Mesendoderm (in vitro differentiated cells): ENCODE data around the gene LYSMD2.

Source experiments
- DNase-seq: peaks from one replicate; pipeline ENCODE4 v3.0.0; 2013
- H2AK5ac ChIP-seq: 2 replicates; pipeline ENCODE4 v1.6.1; 2013; ENCODE audit warnings: low read length, inconsistent platforms
- H2BK120ac ChIP-seq: 2 replicates; pipeline ENCODE4 v1.6.1; 2013; ENCODE audit warnings: low read depth, mild to moderate bottlenecking, low read length, moderate library complexity, mixed read lengths
- H2BK15ac ChIP-seq: replicated peaks from 2 replicates; pipeline ENCODE4 v1.6.1; 2013; ENCODE audit warnings: low read depth, mild to moderate bottlenecking, moderate library complexity
- H2BK5ac ChIP-seq: 2 replicates; pipeline ENCODE4 v1.6.1; 2013; ENCODE audit warnings: low read length, inconsistent platforms
- H3K18ac ChIP-seq: 2 replicates; pipeline ENCODE4 v1.6.1; 2013; ENCODE audit warnings: mild to moderate bottlenecking, low read length, mixed read lengths
- H3K23ac ChIP-seq: one replicate; pipeline ENCODE4 v1.6.1; 2013; ENCODE audit warnings: low read length
- H3K27ac ChIP-seq: 2 replicates; pipeline ENCODE4 v1.5.1; 2013; ENCODE audit warnings: low read depth, mild to moderate bottlenecking, inconsistent platforms, low read length, moderate library complexity
- H3K27me3 ChIP-seq: 2 replicates; pipeline ENCODE4 v1.6.1; 2013; ENCODE audit warnings: low read length, control low read depth, mild to moderate bottlenecking, inconsistent platforms; ENCODE audit not compliant: insufficient read depth, poor library complexity
- H3K36me3 ChIP-seq: 2 replicates; pipeline ENCODE4 v1.6.1; 2013; ENCODE audit warnings: low read length, inconsistent platforms; ENCODE audit not compliant: control insufficient read depth, insufficient read depth
- H3K4ac ChIP-seq: one replicate; pipeline ENCODE4 v1.6.1; 2013; ENCODE audit warnings: low read depth, mild to moderate bottlenecking, low read length, moderate library complexity
- H3K4me1 ChIP-seq: 2 replicates; pipeline ENCODE4 v1.6.1; 2013; ENCODE audit warnings: low read depth, low read length, inconsistent platforms; ENCODE audit not compliant: control insufficient read depth
- H3K4me2 ChIP-seq: 2 replicates; pipeline ENCODE4 v1.6.1; 2013; ENCODE audit warnings: low read length
- H3K4me3 ChIP-seq: 2 replicates; pipeline ENCODE4 v1.5.1; 2013; ENCODE audit warnings: mild to moderate bottlenecking, low read length
- H3K56ac ChIP-seq: one replicate; pipeline ENCODE4 v1.6.1; 2013; ENCODE audit warnings: low read length
- H3K79me1 ChIP-seq: 2 replicates; pipeline ENCODE4 v1.6.1; 2013; ENCODE audit warnings: low read length, inconsistent platforms
- H3K79me2 ChIP-seq: 2 replicates; pipeline ENCODE4 v1.6.1; 2013; ENCODE audit warnings: mild to moderate bottlenecking, low read length; ENCODE audit not compliant: control insufficient read depth, insufficient read depth
- H3K9ac ChIP-seq: 2 replicates; pipeline ENCODE4 v1.6.1; 2013; ENCODE audit warnings: low read length, inconsistent platforms
- H4K5ac ChIP-seq: one replicate; pipeline ENCODE4 v1.6.1; 2013; ENCODE audit warnings: low read length
- H4K8ac ChIP-seq: one replicate; pipeline ENCODE4 v1.6.1; 2013; ENCODE audit warnings: low read depth, mild to moderate bottlenecking, control low read depth, low read length, moderate library complexity
- WGBS: extraction: QIAGEN DNeasy Blood & Tissue Kit; methylation state at CpG from one replicate; pipeline ENCODE4 v1.1.7; 2013; ENCODE audit warnings: low lambda C conversion rate, missing lambda C conversion rate; ENCODE audit not compliant: insufficient coverage; ENCODE audit errors: extremely low coverage; 5-methylcytosine and 5-hydroxymethylcytosine counted together

LYSMD2 gene

DNA sequence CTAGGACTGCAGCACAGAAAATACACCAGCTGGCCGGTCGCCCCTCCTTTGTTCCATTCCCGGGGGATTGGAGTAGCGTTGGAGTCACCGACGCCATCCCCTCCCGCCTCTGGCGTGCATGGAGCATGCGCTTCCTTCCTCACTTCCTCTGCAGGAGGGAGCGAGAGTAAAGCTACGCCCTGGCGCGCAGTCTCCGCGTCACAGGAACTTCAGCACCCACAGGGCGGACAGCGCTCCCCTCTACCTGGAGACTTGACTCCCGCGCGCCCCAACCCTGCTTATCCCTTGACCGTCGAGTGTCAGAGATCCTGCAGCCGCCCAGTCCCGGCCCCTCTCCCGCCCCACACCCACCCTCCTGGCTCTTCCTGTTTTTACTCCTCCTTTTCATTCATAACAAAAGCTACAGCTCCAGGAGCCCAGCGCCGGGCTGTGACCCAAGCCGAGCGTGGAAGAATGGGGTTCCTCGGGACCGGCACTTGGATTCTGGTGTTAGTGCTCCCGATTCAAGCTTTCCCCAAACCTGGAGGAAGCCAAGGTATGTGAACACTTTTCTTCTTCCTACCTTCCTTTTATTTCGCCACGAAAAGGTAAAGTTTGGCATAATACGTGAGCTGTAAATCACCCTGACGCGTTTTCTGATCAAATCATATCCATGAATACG lies 56.0 kb downstream of the LYSMD2 start, which contains the start of gene SCG3:
Gene SCG3 (plus strand): TSS at position 201 of the 661 bp plus-strand sequence. CDS start 253 bp downstream, at position 454.
- Histone ChIP-seq H3K18ac (no peak within 1 kb of the TSS), H3K9ac (peak within 1 kb of the TSS; percentile 55), H4K8ac (no peak within 1 kb of the TSS), H3K27ac (no peak within 1 kb of the TSS), H4K5ac (no peak within 1 kb of the TSS), H3K23ac (no peak within 1 kb of the TSS), H3K79me1 (no peaks in the 10 kb centered on the region), H3K56ac (peak within 1 kb of the TSS; percentile 77), H3K4ac (no peak within 1 kb of the TSS), H3K4me2 (peak within 1 kb of the TSS; percentile 80), H2BK15ac (no peak within 1 kb of the TSS), H2AK5ac (no peak within 1 kb of the TSS), H2BK5ac (no peak within 1 kb of the TSS), H2BK120ac (no peak within 1 kb of the TSS), H3K4me3 (peak within 1 kb of the TSS; percentile 66), H3K36me3 (no peaks in the 10 kb centered on the region), H3K27me3 (no peaks in the 10 kb centered on the region), H3K79me2 (no peaks in the 10 kb centered on the region), H3K4me1 (no peaks in the 10 kb centered on the region)
- DNase-seq, result peak; percentile 98
- WGBS, result no CpG with 5 or more reads among the region's 38 CpGs

DNA sequence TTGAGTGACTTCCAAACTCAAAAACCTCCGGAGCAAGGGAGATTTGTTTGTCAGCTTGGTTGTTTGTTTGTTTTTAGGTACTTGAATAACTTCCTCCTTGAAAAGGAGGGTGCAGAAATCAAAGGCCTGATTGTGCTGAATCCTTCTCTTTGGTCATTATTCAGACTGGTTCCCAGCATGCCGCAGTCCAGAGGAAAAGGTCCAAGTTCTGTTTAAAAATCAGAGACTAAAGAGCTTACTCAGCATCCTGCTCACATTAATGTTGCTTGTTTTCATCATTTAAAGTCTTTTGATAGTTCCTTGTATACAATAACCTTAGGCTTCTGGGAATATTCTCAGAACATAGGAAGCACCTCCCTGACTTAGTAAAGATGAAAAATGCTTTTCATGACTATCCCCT lies 57.1 kb downstream of the LYSMD2 start:
- DNase-seq, result no peak
- H3K27ac ChIP-seq, result no peak overlapping the region
- H3K18ac ChIP-seq, result no peak overlapping the region
- no peak overlapping the region for H3K4me3 ChIP-seq
- H4K8ac ChIP-seq, result no peak overlapping the region
- no peak overlapping the region for H2BK5ac ChIP-seq
- H3K23ac ChIP-seq, result no peak overlapping the region
- H3K56ac ChIP-seq, result no peak overlapping the region
- H3K36me3 ChIP-seq, result no peaks in the 10 kb centered on the region
- no peak overlapping the region for H2AK5ac ChIP-seq
- H3K27me3 ChIP-seq, result no peaks in the 10 kb centered on the region
- H2BK120ac ChIP-seq, result no peak overlapping the region
- no CpG with 5 or more reads among the region's 2 CpGs for WGBS
- no peak overlapping the region for H3K4ac ChIP-seq
- no peak overlapping the region for H2BK15ac ChIP-seq
- H4K5ac ChIP-seq, result no peak overlapping the region
- no peak overlapping the region for H3K9ac ChIP-seq
- no peaks in the 10 kb centered on the region for H3K79me2 ChIP-seq
- no peaks in the 10 kb centered on the region for H3K79me1 ChIP-seq
- no peak overlapping the region for H3K4me2 ChIP-seq
- no peaks in the 10 kb centered on the region for H3K4me1 ChIP-seq

DNA sequence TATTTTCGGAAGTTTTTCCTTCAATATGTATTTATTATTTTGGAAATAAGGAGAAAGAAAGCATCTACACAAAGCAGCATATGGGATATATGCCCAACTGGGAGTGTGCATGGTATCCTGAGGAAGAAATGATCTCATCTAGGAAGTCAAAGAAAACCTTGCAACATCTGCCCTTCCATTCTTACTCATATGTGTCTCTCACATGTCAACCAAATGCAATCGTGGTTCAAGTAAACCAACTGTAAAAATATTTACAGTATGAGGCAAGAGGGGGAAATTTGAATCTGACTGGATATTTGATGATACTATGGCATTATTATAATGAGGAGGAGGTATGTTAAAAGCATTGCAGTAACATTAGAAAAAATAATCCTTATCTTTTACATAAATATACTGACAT lies 59.4 kb downstream of the LYSMD2 start:
- no peaks in the 10 kb centered on the region for H3K79me2 ChIP-seq
- H3K4me1 ChIP-seq, result no peaks in the 10 kb centered on the region
- no peaks in the 10 kb centered on the region for H3K79me1 ChIP-seq
- H3K9ac ChIP-seq, result no peak overlapping the region
- no peaks in the 10 kb centered on the region for H3K36me3 ChIP-seq
- H3K23ac ChIP-seq, result no peak overlapping the region
- no peak overlapping the region for H3K56ac ChIP-seq
- no peak overlapping the region for H2BK5ac ChIP-seq
- no peak overlapping the region for H2BK15ac ChIP-seq
- no peak overlapping the region for H2BK120ac ChIP-seq
- H4K8ac ChIP-seq, result no peak overlapping the region
- H3K4me3 ChIP-seq, result no peak overlapping the region
- no peak overlapping the region for H2AK5ac ChIP-seq
- H3K4ac ChIP-seq, result no peak overlapping the region
- H3K18ac ChIP-seq, result no peak overlapping the region
- no peak for DNase-seq
- H3K4me2 ChIP-seq, result no peak overlapping the region
- H3K27me3 ChIP-seq, result no peaks in the 10 kb centered on the region
- no peak overlapping the region for H4K5ac ChIP-seq
- H3K27ac ChIP-seq, result no peak overlapping the region
- no CpG with 5 or more reads among the region's 2 CpGs for WGBS

DNA sequence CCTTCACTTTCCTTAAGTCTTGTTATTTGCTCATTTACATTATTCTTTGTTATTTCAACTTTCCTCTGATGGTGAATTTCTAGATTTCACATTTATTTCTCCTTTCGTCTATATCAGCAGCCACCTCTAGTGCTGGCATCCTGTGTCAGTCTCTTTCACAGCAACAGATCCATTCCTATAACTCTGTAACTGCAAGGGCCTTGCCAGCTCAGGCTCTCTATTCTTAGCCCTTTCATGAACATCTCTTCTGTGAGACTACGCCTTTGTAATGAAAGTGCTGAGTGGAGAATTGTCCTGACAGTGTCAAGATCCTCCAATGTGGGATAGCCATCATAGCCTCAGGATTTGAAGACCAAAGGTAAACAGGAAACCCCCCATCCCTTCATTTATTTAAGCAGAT lies 60.0 kb downstream of the LYSMD2 start:
- Histone ChIP-seq H3K56ac (no peak overlapping the region), H3K79me2 (no peaks in the 10 kb centered on the region), H3K23ac (no peak overlapping the region), H3K4me3 (no peak overlapping the region), H3K79me1 (no peaks in the 10 kb centered on the region), H3K36me3 (no peaks in the 10 kb centered on the region), H2BK5ac (no peak overlapping the region), H3K18ac (no peak overlapping the region), H2AK5ac (no peak overlapping the region), H3K4ac (no peak overlapping the region), H3K9ac (no peak overlapping the region), H3K4me2 (no peak overlapping the region), H2BK15ac (no peak overlapping the region), H4K8ac (no peak overlapping the region), H3K27ac (no peak overlapping the region), H3K4me1 (no peaks in the 10 kb centered on the region), H4K5ac (no peak overlapping the region), H3K27me3 (no peaks in the 10 kb centered on the region), H2BK120ac (no peak overlapping the region)
- no CpG with 5 or more reads among the region's 2 CpGs for WGBS
- no peak for DNase-seq

DNA sequence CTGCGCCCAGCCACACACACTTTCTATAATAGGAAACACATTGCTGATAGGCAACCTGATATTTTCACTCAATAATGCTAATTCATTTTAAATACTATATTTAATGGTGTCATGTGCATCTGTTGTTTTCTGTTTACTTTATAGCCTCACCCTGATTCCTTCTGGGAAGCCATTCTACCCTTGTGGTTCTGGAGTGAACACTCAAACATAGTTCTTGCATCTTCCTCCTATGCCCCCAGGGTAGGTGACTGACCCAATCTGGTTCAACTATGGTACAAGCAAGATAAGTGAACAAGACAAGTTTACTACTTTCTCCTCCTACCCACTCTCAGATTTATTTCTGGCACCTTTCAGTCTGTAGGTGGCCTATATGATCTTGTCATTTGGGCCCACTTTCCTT lies 60.4 kb downstream of the LYSMD2 start:
- Histone ChIP-seq H3K56ac (no peak overlapping the region), H3K23ac (no peak overlapping the region), H2BK120ac (no peak overlapping the region), H3K79me1 (no peaks in the 10 kb centered on the region), H3K4me3 (no peak overlapping the region), H2AK5ac (no peak overlapping the region), H3K4me2 (no peak overlapping the region), H2BK15ac (no peak overlapping the region), H3K9ac (no peak overlapping the region), H3K27me3 (no peaks in the 10 kb centered on the region), H3K18ac (no peak overlapping the region), H3K4me1 (no peaks in the 10 kb centered on the region), H3K27ac (no peak overlapping the region), H4K5ac (no peak overlapping the region), H2BK5ac (no peak overlapping the region), H3K4ac (no peak overlapping the region), H4K8ac (no peak overlapping the region), H3K79me2 (no peaks in the 10 kb centered on the region), H3K36me3 (no peaks in the 10 kb centered on the region)
- no CpG with 5 or more reads among the region's 1 CpG for WGBS
- DNase-seq, result no peak

DNA sequence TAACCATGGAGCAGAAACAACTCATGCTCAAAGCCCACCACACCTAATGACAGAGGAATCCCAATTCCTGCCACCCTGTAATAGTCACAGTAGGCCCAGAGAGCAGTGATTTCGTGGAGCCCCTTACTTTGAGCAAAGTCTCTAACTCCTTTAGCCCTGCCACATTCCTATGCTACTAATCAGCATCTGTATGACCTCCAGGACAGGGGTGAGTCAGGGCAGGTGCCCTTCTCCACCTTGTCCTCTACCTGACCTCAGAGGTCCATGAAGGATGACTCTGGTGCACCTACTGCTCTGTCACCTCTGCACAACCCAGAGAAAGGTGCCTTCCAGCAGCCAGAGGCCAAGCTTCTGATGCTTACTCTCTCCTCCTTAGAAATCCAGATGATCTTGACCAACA lies 62.2 kb downstream of the LYSMD2 start:
- Histone ChIP-seq H3K79me1 (no peaks in the 10 kb centered on the region), H3K4me1 (no peaks in the 10 kb centered on the region), H2AK5ac (no peak overlapping the region), H2BK5ac (no peak overlapping the region), H3K4me3 (no peak overlapping the region), H4K5ac (no peak overlapping the region), H2BK120ac (no peak overlapping the region), H3K79me2 (no peaks in the 10 kb centered on the region), H3K36me3 (no peaks in the 10 kb centered on the region), H3K27ac (no peak overlapping the region), H3K27me3 (no peaks in the 10 kb centered on the region), H3K56ac (no peak overlapping the region), H3K23ac (no peak overlapping the region), H3K4me2 (no peak overlapping the region), H2BK15ac (no peak overlapping the region), H4K8ac (no peak overlapping the region), H3K18ac (no peak overlapping the region), H3K4ac (no peak overlapping the region), H3K9ac (no peak overlapping the region)
- peak; percentile 10 for DNase-seq
- no CpG with 5 or more reads among the region's 1 CpG for WGBS
